HepG2 (cell line): ENCODE data around the gene HOTAIR. TPM values are rescaled to one million over a fixed set of nuclear protein-coding genes. Genes with fewer than 3 reads are reported as not detected.

Experiments used
- BATF2 ChIP-seq: sonication (generic); formaldehyde crosslinking; IDR thresholded peaks from 2 replicates; pipeline ENCODE4 v1.8.0; 2022; ENCODE audit warnings: mild to moderate bottlenecking, missing genetic modification reagents, moderate library complexity
- CC2D1A ChIP-seq: sonication (generic); formaldehyde crosslinking; IDR thresholded peaks from 2 replicates; pipeline ENCODE4 v1.8.1; 2023; ENCODE audit warnings: mild to moderate bottlenecking, missing genetic modification reagents
- FOXP1 ChIP-seq, 2 experiments: fragments of 450-650 bp in 1 of 2; IDR thresholded peaks; 2 replicates each; pipeline ENCODE4 v1.6.1; 2017 to 2018; ENCODE audit warnings: antibody characterized with exemption in 1 of 2
- HIC2 ChIP-seq: sonication (generic); formaldehyde crosslinking; IDR thresholded peaks from 2 replicates; pipeline ENCODE4 v1.9.0; 2022; ENCODE audit warnings: low read depth, missing genetic modification reagents
- HMGXB3 ChIP-seq: sonication (generic); formaldehyde crosslinking; IDR thresholded peaks from 2 replicates; pipeline ENCODE4 v1.4.0; 2020; ENCODE audit warnings: missing genetic modification reagents, borderline replicate concordance
- NPAS2 ChIP-seq: sonication (generic); formaldehyde crosslinking; IDR thresholded peaks from 2 replicates; pipeline ENCODE4 v1.8.0; 2022; ENCODE audit warnings: mild to moderate bottlenecking, missing genetic modification reagents, borderline replicate concordance
- NRL ChIP-seq: sonication (generic); formaldehyde crosslinking; IDR thresholded peaks from 2 replicates; pipeline ENCODE4 v1.5.0; 2020; ENCODE audit warnings: missing genetic modification reagents, mild to moderate bottlenecking, moderate library complexity, borderline replicate concordance
- PHF21A ChIP-seq: sonication (generic); formaldehyde crosslinking; IDR thresholded peaks from 2 replicates; pipeline ENCODE4 v1.5.0; 2020; ENCODE audit warnings: mild to moderate bottlenecking, missing genetic modification reagents
- RXRA ChIP-seq: sonication (generic); formaldehyde crosslinking; IDR thresholded peaks from 2 replicates; pipeline ENCODE4 v1.5.1; 2020; ENCODE audit warnings: missing genetic modification reagents
- SOX5 ChIP-seq: IDR thresholded peaks from 2 replicates; pipeline ENCODE4 v1.6.1; 2016; ENCODE audit warnings: borderline replicate concordance
- ZFX ChIP-seq: sonication (generic); formaldehyde crosslinking; IDR thresholded peaks from 2 replicates; pipeline ENCODE4 v1.4.0; 2020; ENCODE audit warnings: mild to moderate bottlenecking, low read depth, missing genetic modification reagents, moderate library complexity
- ZMAT3 ChIP-seq: sonication (generic); formaldehyde crosslinking; conservative IDR thresholded peaks from 2 replicates; pipeline ENCODE4 v1.7.0; 2021; ENCODE audit warnings: missing genetic modification reagents
- ZNF143 ChIP-seq: sonication (generic); formaldehyde crosslinking; IDR thresholded peaks from 2 replicates; pipeline ENCODE4 v1.4.0; 2020; ENCODE audit warnings: missing genetic modification reagents
- ZNF224 ChIP-seq: sonication (generic); formaldehyde crosslinking; IDR thresholded peaks from 2 replicates; pipeline ENCODE4 v1.5.0; 2020; ENCODE audit warnings: mild to moderate bottlenecking, missing genetic modification reagents
- ZNF251 ChIP-seq: sonication (generic); formaldehyde crosslinking; IDR thresholded peaks from 2 replicates; pipeline ENCODE4 v1.9.0; 2021; ENCODE audit warnings: mild to moderate bottlenecking, missing genetic modification reagents
- ZNF296 ChIP-seq: sonication (generic); formaldehyde crosslinking; conservative IDR thresholded peaks from 2 replicates; pipeline ENCODE4 v1.5.0; 2020; ENCODE audit warnings: mild to moderate bottlenecking, missing genetic modification reagents
- ZNF33B ChIP-seq: sonication (generic); formaldehyde crosslinking; IDR thresholded peaks from 2 replicates; pipeline ENCODE4 v1.5.1; 2020; ENCODE audit warnings: mild to moderate bottlenecking, missing genetic modification reagents
- ZNF414 ChIP-seq: sonication (generic); formaldehyde crosslinking; IDR thresholded peaks from 2 replicates; pipeline ENCODE4 v1.5.0; 2020; ENCODE audit warnings: missing genetic modification reagents
- ZNF558 ChIP-seq: sonication (generic); formaldehyde crosslinking; IDR thresholded peaks from 2 replicates; pipeline ENCODE4 v1.9.0; 2022; ENCODE audit warnings: mild to moderate bottlenecking, missing genetic modification reagents, borderline replicate concordance
- ZNF614 ChIP-seq: IDR thresholded peaks from 2 replicates; pipeline ENCODE4 v1.6.1; 2018; ENCODE audit warnings: missing biosample characterization, missing genetic modification reagents, inconsistent platforms, borderline replicate concordance
- ZNF672 ChIP-seq: sonication (generic); formaldehyde crosslinking; IDR thresholded peaks from 2 replicates; pipeline ENCODE4 v1.8.1; 2022; ENCODE audit warnings: missing genetic modification reagents
- ZNF782 ChIP-seq: sonication (generic); formaldehyde crosslinking; IDR thresholded peaks from 2 replicates; pipeline ENCODE4 v1.4.0; 2020; ENCODE audit warnings: missing genetic modification reagents, mild to moderate bottlenecking, borderline replicate concordance
- polyA plus RNA-seq, 8 experiments: library from polyadenylated mRNA; depleted of rRNA in 3 of 8; stranded (reverse) in 7 of 8; unstranded in 1 of 8; fragments of >200 nt; fragmentation: Illumina TruSeq in 4 of 8; extraction: Trizol in 4 of 8; gene quantifications; 2 replicates each; pipeline versions ENCODE4 v1.2.1 to v1.2.3, GENCODE V29; 2011 to 2016; ENCODE audit warnings: low read depth in 4 of 8, missing spikeins in 1 of 8, mixed read lengths in 1 of 8; ENCODE audit not compliant: insufficient read depth in 1 of 8
- total RNA-seq, 5 experiments: library from RNA; depleted of rRNA; stranded (reverse); fragments of >200 nt; fragmentation: Illumina TruSeq; extraction: Trizol; gene quantifications; 2 replicates each; pipeline ENCODE4 v1.2.3, GENCODE V29; 2016; ENCODE audit warnings: low read depth in 1 of 5

The HOTAIR gene
- total and polyA plus RNA-seq, 2 of the 13 experiments (the other 11 are each of a cell fraction or from before 2014, with no cell fraction given), result not detected

- TF ChIP-seq ZFX (peak; percentile 61), ZNF224 (CRISPR knock-in tag) (0 out of 2 replicates have a peak, but pooled peaks have one; percentile 45), SOX5 (CRISPR knock-in tag) (no peak), ZNF558 (CRISPR knock-in tag) (no peak), NRL (CRISPR knock-in tag) (peak; percentile 54; the same call in 1 of the 2 replicates), ZNF251 (CRISPR knock-in tag) (no peak), NPAS2 (CRISPR knock-in tag) (no peak), HMGXB3 (CRISPR knock-in tag) (no peak), ZNF296 (CRISPR knock-in tag) (no peak), ZNF782 (peak; percentile 57; the same call in 1 of the 2 replicates), ZMAT3 (CRISPR knock-in tag) (0 out of 2 replicates have a peak, but pooled peaks have one; percentile 33), ZNF143 (CRISPR knock-in tag) (0 out of 2 replicates have a peak, but pooled peaks have one; percentile 19), ZNF614 (CRISPR knock-in tag) (no peak), RXRA (CRISPR knock-in tag) (no peak), CC2D1A (no peak), ZNF672 (CRISPR knock-in tag) (no peak), BATF2 (CRISPR knock-in tag) (no peak), HIC2 (CRISPR knock-in tag) (no peak), ZNF414 (no peak), ZNF33B (CRISPR knock-in tag) (0 out of 2 replicates have a peak, but pooled peaks have one; percentile 18), FOXP1 (IDR thresholded peaks at IDR 0.05) (no peak), FOXP1 (CRISPR knock-in tag; IDR thresholded peaks at IDR 0.05) (no peak), PHF21A (CRISPR knock-in tag) (0 out of 2 replicates have a peak, but pooled peaks have one; percentile 49)
Measured at GRCh38 chr12:53994264-53995001, 19.7 kb upstream of the HOTAIR start (continued).
